Astrocyte of the spinal cord (primary cell): ENCODE measurements around the gene ZBTB40.

Source experiments
- DNase-seq: peaks from one replicate; pipeline ENCODE4 v3.0.0; 2011; ENCODE audit warnings: low read depth, low spot score
- H3K4me3 ChIP-seq: 2 replicates; pipeline ENCODE4 v1.5.1; 2011; ENCODE audit warnings: low read depth, mild to moderate bottlenecking, low read length, moderate library complexity
- CTCF ChIP-seq: IDR thresholded peaks from 2 replicates; pipeline ENCODE4 v1.5.1; 2012; ENCODE audit warnings: low read depth, mild to moderate bottlenecking, low read length, inconsistent platforms
- in situ Hi-C: cut with HindIII; loops from 2 replicates; pipeline ENCODE4 v1.10.0; 2017; ENCODE audit warnings: low sequenced_read_pairs

ZBTB40 gene

GRCh38 chr1:22451702-22452480 is at the start of gene ZBTB40:
TSS of gene ZBTB40 (plus strand) at chr1:22451851. CDS start at chr1:22489949, 38,098 bp downstream.
- TF ChIP-seq CTCF: no peak
- peak within 1 kb of the TSS; percentile 84 for H3K4me3 ChIP-seq
- in situ Hi-C loops: no loop called here
- DNase-seq: peak; percentile 98

- no peak for TF ChIP-seq CTCF
- DNase-seq: no peak
- no peak overlapping the region for H3K4me3 ChIP-seq
- in situ Hi-C loops: no loop called here
These were observed 49.1 kb upstream of the ZBTB40 start for GRCh38 chr1:22402356-22403053.

- TF ChIP-seq CTCF: no peak
- in situ Hi-C loops: no loop called here
- no peak for DNase-seq
- no peak overlapping the region for H3K4me3 ChIP-seq
These were observed 47.2 kb upstream of the ZBTB40 start for GRCh38 chr1:22404486-22404885.

GRCh38 chr1:22406722-22407495 is 44.7 kb upstream of the ZBTB40 start:
- in situ Hi-C loops: no loop called here
- TF ChIP-seq CTCF: no peak
- DNase-seq: no peak
- no peak overlapping the region for H3K4me3 ChIP-seq

GRCh38 chr1:22408230-22408629 is 43.4 kb upstream of the ZBTB40 start:
- no peak for TF ChIP-seq CTCF
- no peak for DNase-seq
- no peak overlapping the region for H3K4me3 ChIP-seq
- in situ Hi-C loops: no loop called here

- TF ChIP-seq CTCF: no peak
- in situ Hi-C loops: no loop called here
- DNase-seq: no peak
- H3K4me3 ChIP-seq: no peak overlapping the region
These were observed 41.2 kb upstream of the ZBTB40 start for GRCh38 chr1:22410401-22410800.
